Activated CD4-positive, alpha-beta T cell treated with anti-CD3 and anti-CD28 coated beads, Interleukin-2, amount 50 U/mL, for 24 hours (primary cell): Measurements from ENCODE around the gene PRRX2.
"Not testable (repeated sequence)": the region's sequence is repeated elsewhere in the genome, so short reads cannot be mapped to it uniquely, and the experiment has no call there.

ENCODE experiments used
- DNase-seq, 2 donors: peaks; one replicate each; pipeline ENCODE4 v3.0.0-alpha.2; 2020; ENCODE audit warnings: low read depth in 1 of 2, low spot score in 1 of 2

The PRRX2 gene

GRCh38 chr9:129731477-129732085, 66.1 kb downstream of the PRRX2 start:
- DNase-seq: no peak

DNA sequence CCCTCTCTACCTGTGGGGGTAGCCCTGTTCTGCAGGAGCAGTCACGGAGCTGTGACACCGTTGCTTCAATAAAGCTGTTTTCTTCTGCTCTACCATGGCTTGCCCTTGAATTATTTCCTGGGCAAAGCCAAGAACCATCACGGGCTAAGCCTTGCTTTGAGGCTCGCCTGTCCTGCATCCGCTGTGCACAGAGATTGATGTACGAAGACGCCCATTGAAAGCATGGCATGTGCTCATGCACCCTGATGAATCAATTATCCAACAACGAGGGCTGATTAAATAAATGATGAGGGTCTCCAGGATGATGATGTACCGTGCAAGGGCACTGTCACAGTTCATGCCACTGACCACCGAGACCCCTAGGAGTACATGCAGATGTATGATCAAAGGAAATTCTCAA, 66.7 kb downstream of the PRRX2 start:
- DNase-seq: no peak

DNA sequence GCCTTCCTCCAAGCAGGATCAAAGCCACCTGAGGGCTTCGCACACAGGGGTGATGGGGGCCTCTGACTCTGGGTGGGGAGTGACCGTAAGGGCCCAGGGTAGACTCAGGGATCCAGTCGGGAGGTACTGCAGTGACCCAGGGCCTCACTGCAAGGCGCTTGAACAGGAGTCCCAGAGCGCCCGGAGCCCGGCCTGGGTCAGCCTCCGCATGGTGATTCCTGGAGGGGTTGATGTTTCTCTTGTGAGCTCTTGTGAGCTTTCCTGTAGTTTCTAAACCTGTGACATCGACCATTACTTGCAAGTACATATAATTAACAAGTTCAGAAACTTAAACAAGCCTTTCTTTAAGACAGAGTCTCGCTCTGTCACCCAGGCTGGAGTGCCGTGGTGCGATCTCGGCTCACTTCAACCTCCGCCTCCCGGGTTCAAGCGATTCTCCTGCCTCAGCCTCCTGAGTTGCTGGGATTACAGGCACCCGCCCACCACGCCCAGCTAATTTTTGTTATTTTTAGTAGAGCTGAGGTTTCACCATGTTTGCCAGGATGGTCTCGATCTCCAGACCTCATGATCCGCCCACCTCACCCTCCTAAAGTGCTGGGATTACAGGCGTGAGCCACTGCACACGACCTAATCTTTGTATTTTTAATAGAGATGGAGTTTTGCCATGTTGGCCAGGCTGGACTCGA, 67.6 kb downstream of the PRRX2 start:
- no peak for DNase-seq

- DNase-seq: no peak
Observed at GRCh38 chr9:129733632-129733953, 68.1 kb downstream of the PRRX2 start.

DNA sequence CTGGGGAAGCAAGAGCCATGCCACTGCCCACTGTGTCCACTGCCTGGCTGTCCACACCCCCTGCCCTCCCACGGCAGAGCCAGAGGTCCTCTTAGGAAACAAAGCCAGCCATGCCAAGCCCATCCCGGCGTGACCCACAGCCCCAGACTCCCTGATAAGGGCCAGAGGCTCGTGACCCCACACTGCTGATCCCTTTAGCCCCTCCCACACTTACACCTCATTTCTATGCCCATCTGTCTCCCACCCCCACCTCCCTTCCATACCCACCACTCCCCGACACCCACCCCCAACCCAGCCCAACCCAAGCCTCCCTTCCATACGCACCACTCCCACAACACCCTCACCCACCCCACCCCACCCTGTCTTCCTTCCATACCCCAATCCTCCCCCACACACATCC, 70.1 kb downstream of the PRRX2 start:
- DNase-seq: no peak

DNA sequence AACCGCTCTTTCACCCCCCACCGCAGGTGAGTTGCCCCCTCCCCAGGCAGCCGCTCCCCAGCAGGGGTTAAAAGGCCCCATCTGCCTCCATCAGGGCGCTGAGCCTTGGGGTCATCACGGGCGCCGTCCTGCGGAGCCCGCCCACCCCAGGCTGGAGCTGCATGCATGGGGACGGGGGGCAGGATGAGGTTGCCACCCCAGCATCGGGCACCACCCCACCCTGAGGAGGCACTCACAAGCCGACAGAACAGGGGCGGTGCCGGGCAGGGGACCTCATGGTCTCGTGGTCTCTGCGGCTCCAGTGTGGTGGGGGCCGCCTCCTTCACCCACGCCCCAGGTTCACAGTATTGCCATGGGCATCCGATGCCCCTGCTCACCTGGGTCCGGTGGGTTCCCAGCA, 70.9 kb downstream of the PRRX2 start:
- no peak for DNase-seq

- DNase-seq: peak; percentile 82 to 88
Observed at GRCh38 chr9:129737479-129738274, 72.2 kb downstream of the PRRX2 start.

GRCh38 chr9:129739432-129739831, 74.0 kb downstream of the PRRX2 start:
- DNase-seq: no peak

DNA sequence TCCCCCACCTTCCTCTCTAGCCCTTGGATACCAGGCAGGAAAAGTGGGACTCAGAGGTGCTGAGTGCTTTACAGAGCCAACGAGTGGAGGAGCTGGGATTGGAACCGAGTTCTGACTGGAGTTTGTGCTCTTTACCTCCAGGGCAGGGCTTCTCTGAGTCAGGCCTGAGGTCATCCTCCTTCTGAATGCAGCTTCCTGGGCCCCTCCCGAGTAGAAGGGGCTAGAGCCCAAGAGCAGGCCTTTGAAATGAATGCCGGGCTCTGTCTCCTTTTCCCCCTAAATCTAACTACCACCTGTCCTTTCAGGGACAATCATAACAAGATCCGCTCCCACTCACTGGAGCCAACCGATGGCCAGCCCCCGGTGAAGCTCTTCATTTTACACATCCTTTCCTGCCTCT, 74.7 kb downstream of the PRRX2 start:
- no peak for DNase-seq

- no peak for DNase-seq
Observed at GRCh38 chr9:129740666-129741464, 75.4 kb downstream of the PRRX2 start.

GRCh38 chr9:129745200-129745599, 79.8 kb downstream of the PRRX2 start:
- DNase-seq: no peak

DNA sequence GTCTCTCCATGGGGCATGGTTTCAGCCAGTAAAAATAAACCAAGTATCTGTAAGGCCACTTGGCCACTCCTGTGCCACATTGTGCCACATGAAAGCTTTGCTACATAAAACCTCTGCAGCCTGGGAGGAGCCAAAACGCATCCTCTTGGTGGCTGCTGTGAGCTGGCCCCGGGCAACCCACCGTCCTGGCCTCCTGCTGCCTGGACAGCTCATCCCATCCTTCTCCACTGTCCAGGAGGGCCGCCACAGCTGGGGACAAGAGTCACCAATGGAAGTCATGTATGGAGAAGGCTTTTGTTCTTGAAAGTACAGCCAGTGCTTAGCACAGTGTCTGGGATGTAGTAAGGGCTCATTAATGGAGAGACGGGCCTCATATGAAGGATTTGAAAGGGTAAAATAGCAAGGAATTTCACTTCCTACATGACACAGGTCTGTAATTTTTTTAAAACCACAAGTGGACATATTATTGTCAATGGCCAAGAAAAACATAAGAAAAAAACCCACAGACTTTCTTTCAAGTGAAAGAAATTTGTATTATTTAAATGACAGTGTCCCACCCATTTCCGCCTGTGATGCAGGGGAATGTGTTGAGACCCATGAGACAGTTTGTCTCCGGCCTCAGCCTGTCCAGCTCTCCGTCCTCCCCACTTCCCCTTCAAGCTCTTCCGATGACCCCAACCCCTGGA, 80.8 kb downstream of the PRRX2 start:
- no peak for DNase-seq

DNA sequence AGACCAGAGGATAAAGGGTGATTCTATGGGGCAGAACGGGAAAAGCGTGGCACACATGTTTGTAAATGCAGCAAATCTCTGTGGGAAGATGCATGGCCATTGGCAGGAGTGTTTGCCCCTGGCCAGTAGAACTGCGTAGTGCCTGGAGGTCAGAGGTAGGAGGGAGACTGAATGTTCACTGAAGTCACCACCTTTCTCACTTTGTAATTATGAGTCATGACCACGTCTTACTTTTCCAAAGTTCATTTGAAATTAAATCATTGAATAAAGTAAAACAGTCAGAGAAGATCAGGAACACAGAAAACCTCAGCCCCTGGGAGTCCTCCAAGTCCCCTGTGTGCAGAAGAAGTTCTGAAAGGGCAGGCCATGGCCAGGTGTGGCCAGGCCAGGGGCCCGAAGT, 82.8 kb downstream of the PRRX2 start:
- no peak for DNase-seq

DNA sequence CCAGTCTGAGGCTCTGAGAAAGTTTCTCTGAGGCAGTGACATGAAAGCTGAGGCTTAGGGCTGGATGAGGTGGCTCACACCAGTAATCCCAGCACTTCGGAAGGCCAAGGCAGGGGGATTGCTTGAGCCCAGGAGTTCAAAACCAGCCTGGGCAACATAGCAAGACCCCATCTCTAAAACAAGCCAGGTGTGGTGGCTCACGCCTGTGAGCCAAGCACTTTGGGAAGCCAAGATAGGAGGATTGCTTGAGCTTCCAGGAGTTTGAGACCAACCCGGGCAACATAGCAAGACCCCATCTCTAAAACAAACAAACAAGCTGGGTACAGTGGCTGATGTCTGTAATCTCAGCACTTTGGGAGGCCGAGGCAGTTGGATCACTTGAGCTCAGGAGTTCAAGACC, 83.6 kb downstream of the PRRX2 start:
- DNase-seq: not testable (repeated sequence)

DNA sequence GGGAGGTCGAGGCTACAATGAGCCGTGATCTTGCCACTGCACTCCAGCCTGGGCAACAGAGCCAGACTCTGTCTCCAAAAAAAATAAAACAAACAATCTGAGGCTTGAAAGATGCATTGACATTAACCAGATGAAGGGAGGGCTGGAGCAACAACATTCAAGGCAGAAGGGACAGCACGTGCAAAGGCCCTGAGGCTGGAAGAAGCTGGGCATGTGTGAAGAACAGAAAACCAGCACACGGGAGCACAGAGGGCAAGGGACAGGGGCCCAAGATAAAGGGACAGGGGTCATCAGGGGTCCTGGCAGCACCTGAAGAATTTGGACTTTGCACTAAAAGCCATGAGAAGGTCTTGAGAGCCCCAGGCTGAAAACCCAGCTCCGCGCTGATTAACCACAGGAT, 84.1 kb downstream of the PRRX2 start:
- no peak for DNase-seq

- DNase-seq: no peak
Observed at GRCh38 chr9:129750013-129750638, 84.7 kb downstream of the PRRX2 start.

GRCh38 chr9:129751841-129752801, 86.7 kb downstream of the PRRX2 start:
- no peak for DNase-seq

DNA sequence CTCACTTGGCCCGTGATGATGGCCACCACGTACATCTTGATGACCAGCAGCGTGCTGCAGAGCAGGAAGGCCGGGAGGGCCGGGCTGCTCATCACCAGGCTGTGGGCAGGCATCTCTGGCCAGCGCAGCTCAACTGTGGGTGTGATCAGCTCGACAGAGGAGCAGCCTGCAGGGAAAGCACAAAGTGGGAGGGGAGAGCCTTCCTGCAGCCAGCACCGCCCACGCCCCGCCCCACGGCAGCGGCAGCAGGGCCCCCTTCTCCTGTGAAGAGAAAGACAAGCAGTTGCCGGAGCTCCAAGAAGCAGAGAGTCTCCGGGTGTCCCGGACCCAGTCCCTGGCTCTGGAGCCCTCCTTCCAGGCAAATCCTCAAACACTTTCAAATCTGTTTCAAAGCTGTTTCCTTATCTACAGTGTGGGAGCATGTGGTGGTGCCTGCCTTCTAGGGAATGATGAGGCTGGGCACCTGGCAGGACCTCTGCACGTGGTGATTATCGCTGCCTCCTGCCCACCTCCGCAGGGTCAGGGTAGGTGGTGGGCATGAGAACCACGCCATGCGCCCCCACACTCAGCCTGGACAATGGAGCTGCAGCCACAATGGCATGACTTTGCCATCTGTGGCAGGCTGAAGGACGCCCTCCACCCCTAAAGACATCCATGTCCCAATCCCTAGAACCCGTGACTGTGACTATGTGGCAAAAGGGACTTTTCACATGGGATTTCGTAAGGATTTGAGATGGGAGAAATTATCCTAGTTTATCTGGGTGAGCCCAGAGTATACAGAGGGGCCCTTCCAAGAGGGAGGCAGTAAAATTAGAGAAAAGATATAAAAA, 87.7 kb downstream of the PRRX2 start, which contains the start of gene PTGES:
TSS of gene PTGES (minus strand) at position 143 of the 830 bp plus-strand sequence. CDS start at position 113, 30 bp downstream.
- peak in 1 of 2 donors; percentile 19 for DNase-seq
